HFF-Myc (cell line): ENCODE data around the gene ARID3A.

Experiments used
- DNase-seq: peaks from one replicate; pipeline ENCODE4 v3.0.0-alpha.2; 2011; ENCODE audit warnings: low read depth; ENCODE audit errors: extremely low read depth
- H3K4me3 ChIP-seq: replicated peaks from 2 replicates; pipeline ENCODE4 v1.5.1; 2011; ENCODE audit warnings: low read depth, mild to moderate bottlenecking, control low read depth, low read length
- CTCF ChIP-seq: IDR thresholded peaks from 2 replicates; pipeline ENCODE4 v1.5.1; 2012; ENCODE audit warnings: mild to moderate bottlenecking, low read depth, low read length, control low read depth; ENCODE audit errors: missing control alignments

ARID3A gene

GRCh38 chr19:991174-991931 is 65.5 kb downstream of the ARID3A start:
- H3K4me3 ChIP-seq = no peak overlapping the region
- no peak for TF ChIP-seq CTCF
- DNase-seq = no peak

GRCh38 chr19:991932-992669 is 66.3 kb downstream of the ARID3A start:
- DNase-seq = no peak
- no peak overlapping the region for H3K4me3 ChIP-seq
- TF ChIP-seq CTCF = no peak

GRCh38 chr19:992670-993055 is 66.8 kb downstream of the ARID3A start:
- no peak for DNase-seq
- no peak overlapping the region for H3K4me3 ChIP-seq
- no peak for TF ChIP-seq CTCF

- DNase-seq = no peak
- TF ChIP-seq CTCF = no peak
- no peak overlapping the region for H3K4me3 ChIP-seq
These were observed 67.6 kb downstream of the ARID3A start for GRCh38 chr19:993361-993830.

GRCh38 chr19:993831-994393 is 68.1 kb downstream of the ARID3A start:
- TF ChIP-seq CTCF = no peak
- no peak overlapping the region for H3K4me3 ChIP-seq
- no peak for DNase-seq

GRCh38 chr19:994516-994915 is 68.7 kb downstream of the ARID3A start:
- no peak for TF ChIP-seq CTCF
- DNase-seq = no peak
- H3K4me3 ChIP-seq = no peak overlapping the region
